Activated CD8-positive, alpha-beta memory T cell treated with anti-CD3 and anti-CD28 coated beads, Interleukin-2, amount 50 U/mL, for 1 hour (primary cell): Measurements from ENCODE around the gene ZNF280B.

Source experiments
- DNase-seq: peaks from one replicate; pipeline ENCODE4 v3.0.0-alpha.2; 2020; ENCODE audit errors: extremely low read depth

Gene ZNF280B, protein sequence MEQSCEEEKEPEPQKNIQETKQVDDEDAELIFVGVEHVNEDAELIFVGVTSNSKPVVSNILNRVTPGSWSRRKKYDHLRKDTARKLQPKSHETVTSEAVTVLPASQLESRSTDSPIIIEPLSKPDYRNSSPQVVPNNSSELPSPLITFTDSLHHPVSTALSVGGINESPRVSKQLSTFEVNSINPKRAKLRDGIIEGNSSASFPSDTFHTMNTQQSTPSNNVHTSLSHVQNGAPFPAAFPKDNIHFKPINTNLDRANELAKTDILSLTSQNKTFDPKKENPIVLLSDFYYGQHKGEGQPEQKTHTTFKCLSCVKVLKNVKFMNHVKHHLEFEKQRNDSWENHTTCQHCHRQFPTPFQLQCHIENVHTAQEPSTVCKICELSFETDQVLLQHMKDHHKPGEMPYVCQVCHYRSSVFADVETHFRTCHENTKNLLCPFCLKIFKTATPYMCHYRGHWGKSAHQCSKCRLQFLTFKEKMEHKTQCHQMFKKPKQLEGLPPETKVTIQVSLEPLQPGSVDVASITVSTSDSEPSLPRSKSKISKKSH

DNA sequence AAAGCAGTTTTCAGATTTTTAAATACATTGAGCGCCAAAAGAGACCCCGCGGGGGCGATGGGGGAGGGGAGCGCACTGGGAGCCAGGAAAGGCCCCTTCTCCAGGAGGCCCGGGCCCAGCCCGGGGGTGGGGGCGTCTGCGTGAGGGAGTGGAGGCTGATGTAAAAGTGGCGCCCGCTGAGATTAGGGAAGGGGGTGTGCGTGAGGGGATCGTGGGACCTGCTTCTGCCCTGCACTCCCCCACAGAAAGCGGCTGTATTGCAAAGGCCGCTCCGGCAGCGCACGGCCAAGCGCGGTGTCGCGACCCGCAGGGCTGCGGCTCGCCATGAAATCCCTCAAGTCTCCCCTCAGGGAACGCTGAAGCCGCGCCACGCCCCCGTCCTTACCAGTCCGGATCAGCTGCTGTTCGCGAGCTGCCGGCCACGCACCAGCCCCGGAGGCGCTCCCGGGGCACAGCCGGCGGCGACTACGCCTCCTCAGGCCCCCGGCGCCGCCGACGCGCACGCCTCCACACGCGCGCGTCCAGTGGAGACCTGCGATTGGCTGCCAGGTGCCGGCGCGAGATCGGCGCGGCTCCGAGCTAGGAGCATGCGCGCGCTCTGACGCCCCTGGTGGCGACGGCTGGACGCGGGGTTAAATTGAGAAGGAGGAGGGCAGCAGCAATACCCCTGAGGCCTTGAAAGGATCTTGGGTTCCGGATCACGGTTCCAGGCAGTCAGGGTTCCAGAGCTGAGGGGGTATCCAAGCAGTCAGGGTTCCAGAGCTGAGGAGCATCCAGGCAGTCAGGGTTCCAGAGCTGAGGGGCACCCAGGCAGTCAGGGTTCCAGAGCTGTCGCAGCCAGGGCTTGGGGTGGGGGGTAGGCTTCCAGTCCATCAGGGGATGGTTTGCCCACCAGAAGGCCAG, at the start of gene ZNF280B:
TSS of gene ZNF280B (minus strand) at position 469 of the 903 bp plus-strand sequence. CDS start 19,344 bp downstream, outside the sequence.
- DNase-seq: peak; percentile 32

DNA sequence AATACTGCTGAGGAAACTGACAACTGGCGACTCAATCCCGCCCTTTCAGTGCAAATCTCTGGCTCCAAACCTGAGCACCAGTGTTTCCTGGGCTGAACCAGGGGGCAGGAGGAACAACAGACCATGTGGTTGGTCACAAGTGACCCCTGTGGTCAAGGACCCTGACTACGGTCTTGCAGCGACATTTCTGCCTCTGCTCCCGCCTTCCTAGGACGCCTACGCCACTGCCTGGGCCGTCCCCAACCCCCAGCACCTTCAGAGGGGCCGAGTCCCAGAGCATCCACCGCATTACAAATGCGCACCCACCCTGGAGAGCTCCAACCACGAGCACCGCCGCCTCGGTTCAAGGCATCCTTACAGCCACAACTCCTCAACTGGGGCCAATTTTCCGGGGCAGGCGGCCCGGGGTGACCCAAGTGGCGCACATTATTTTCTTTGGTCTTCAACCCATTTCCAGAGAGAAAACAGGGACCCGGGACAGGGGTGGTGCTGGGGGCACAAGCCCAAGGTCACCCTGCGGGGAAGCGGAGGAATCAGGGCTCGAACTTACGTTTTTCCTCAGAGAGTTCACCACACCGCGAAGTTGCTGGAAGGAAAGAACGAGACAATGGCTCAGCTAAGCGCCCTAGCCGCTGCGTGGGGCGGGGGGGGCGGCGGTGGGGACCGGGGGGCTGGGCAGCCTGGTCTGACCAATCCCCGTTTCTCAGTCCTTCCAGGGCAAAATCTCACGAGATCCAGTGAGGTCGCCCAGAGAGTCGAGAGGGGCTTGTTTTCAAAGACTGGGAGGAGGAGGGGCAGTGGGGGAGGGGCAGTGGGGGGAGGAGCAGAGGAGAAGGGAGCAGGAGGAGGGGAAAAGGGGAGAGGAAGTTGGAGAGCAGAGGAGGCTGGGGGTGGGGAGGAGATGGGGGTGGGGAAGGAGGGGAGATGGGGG, 48.7 kb upstream of the ZNF280B start:
- DNase-seq: no peak

DNA sequence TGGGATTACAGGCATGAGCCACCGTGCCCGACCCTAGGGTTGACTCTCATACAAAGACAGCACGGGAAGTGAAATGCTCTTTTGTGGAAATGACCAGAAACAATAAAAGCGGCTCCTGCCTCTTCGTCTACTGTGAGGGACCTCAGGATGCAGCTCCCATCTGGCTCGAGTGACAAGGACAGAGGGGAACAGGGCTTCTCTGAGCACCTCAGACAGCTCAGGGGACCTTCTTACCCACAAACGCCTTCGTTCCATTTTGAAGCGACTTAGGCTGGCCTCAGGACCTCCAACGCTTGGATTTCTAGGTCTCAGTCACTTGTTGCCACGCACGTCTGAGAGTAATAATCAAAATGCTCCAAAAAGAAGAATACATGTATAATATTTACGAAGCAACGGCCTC, 48.0 kb upstream of the ZNF280B start:
- no peak for DNase-seq

DNA sequence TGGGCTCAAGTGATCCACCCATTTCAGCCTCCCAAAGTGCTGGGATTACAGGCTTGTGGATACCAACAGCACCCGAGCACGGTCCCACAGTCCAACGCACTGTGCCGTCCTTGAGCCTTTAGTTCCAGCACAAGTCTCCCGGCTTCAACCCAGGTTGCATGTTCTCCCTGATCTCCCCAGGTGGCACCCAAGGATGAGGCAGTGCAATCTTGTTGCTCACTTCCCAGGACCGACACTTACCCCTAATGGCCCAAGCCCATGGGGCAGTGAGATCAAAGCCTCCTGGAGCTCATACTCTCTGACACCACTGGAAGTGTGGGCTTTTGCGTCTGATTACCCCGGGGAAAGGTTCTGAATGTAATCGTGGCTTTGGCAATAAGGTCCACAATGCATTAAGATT, 47.1 kb upstream of the ZNF280B start:
- no peak for DNase-seq

DNA sequence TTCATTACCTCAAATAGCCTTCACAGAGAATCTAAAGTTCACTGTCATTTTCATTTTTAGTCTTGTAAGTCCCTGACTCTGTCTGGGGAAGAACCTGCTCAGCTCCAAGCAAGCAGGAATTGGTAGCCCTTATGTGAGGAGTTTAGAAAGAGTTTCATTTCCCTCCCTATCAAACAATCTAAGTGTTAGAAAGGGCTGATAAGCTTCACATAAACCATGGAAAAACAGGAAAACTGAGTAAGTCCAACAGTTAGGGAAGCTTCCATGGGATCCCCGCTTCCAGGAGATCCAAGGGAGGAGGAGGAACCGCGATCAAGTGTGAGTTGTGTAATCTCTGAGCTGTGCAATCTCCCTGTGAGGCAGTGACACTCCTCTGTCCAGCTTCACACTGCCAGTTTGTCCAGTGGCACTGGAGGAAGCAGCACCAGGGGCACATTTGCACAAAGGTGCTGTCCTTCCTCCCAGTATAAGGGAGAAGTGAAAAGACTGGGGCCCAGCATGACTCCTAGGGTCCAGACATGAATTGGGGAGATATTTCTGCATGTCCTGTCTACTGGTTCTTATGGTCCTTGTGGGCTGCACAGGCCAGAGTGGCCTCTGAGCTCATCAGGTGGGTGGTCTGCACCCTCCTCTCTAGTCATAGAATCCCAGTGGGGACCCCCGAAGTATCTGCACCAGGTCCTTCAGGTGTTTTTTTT, 46.2 kb upstream of the ZNF280B start:
- no peak for DNase-seq

DNA sequence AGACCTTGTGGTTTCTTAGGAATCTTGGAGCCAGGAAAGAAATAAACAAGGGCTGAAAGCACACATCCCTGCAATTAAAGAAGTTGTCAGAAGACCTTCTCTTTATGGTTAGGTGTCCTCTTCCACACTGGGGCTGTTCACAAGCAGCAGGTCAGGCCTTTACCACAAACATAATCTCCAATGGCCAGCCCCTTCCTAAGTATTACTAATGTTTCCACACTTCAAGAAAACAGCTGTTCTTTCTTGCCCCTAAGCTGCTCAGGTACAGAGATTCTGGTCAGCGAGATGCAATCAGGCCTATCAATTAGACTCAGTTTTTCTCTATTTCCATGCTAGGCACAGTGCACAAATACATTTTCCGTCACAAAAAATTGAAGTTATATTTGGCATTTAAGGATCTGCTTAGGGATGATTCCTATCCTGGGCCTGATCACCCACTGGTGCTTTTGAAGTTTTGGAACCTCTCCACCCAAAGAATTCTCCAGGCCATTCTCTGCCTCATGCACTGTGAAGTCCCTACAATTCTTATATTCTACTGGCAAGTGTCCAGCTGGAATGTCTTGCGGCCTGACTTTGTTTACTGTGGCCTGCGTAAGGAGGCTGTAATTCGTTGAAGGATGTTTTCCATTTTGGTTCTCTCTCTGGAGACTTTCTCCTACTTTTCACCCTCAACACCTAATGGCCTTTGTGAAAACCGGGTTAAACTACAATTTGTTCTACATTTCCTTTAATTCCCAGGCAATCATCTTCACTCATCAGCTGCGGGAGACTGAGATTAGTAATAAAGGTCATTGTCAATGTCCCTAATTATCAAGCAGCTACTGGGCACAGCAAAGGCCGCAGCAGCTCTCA, 45.4 kb upstream of the ZNF280B start:
- no peak for DNase-seq

DNA sequence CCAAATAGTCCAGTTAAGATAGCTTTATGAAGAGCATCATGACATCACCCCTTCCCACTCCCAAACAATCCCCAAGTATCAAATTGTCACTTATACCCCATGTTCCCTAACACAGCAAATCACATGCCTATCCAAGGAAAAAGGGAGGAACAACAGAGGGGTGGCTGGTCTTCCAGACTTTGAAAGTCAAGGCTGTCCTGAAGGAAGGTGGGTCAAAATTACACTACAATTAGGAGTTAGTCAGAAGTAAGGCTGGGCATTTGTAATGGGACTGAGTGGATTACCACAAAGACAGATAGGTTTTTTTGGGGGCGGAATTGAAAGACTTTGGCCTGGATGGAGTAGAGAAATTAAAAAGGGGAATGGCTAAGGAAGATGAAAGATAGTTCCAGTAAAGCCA, 44.6 kb upstream of the ZNF280B start:
- DNase-seq: no peak

DNA sequence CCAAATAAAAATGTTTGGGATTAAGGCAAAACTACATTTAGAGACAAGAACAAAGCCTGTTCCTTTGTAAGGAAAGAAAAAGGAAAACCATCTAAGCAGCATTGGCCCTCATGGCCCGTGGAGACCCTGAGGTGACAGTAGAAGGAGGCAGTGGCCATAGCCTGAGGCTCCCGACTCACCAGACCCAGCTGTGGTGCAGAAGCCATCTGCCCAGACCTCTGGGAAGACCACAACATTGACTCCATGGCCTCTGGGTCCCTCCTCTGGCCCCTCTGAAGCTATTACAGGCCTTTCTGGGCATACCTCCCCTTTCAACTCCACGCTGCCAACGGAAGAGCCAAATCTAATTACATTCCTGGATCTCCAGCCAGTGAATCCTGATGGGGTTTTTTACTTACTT, 44.1 kb upstream of the ZNF280B start:
- DNase-seq: no peak

DNA sequence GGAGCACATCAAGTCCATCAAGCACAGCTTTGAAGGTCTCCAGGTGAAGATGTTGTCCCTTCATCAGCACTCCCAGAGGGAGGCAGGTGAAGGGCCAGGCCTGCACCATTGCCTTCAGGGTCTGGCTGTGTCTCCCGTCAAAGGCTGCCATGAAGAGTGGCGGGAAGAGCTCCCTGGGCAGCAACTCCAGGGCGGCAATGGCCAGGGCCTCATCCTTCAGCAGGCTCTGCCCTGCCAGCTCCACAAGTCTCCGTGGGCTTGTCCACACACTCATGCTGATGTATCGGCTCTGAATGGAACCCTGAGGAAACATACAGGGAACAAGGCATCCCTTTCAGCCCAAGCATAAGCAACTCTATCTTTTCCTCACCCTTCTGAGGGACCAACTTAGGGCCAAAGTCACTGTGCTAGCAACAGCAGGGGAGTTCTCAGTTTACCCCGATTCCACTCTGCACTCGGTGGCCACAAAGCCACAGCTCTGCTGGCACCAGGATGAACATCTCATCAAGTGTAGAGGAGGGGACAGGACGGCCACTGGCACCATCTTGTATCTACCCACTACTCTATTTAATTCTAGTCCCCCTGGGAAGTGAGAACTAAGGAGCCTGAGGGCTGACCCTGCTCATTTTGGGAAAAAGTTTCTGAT, 42.4 kb upstream of the ZNF280B start:
- DNase-seq: no peak

DNA sequence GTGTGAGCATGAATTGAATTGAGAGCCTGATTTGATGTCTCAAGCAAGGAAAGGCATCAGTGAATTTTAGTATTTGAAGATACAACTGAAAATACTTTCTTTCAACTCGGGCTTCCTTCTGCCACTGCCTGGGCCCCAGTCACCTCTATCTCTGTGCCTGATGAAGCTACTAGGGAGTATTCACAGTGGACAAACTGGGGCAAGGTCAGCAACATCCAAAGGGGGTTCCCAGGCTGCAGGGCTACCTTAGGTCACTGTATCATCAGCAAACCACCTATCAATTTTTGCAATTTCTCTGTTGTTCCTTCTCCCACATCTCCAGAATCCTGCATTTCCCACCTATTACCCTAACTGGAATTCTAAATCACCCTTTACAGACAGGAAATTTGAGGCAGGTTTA, 40.4 kb upstream of the ZNF280B start:
- DNase-seq: no peak

DNA sequence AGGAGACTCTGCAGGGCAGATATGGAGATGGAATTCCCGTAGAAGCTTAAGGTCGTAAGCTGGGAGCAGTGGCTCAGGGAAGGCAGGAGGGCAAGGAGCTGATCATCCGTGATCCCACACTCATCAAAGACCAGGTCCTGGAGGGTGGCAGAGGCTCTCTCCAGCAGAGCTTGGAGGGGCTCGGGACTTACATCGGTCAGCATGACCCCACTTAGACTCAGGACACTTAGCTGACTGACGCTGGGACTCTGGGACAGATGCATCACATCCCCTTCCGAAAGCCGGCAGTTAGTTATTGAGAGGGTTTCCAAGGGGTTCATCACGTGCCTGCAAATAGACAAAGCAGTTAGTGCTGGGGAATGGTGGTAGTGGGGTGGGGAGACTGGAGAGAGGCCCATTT, 39.8 kb upstream of the ZNF280B start:
- DNase-seq: no peak

DNA sequence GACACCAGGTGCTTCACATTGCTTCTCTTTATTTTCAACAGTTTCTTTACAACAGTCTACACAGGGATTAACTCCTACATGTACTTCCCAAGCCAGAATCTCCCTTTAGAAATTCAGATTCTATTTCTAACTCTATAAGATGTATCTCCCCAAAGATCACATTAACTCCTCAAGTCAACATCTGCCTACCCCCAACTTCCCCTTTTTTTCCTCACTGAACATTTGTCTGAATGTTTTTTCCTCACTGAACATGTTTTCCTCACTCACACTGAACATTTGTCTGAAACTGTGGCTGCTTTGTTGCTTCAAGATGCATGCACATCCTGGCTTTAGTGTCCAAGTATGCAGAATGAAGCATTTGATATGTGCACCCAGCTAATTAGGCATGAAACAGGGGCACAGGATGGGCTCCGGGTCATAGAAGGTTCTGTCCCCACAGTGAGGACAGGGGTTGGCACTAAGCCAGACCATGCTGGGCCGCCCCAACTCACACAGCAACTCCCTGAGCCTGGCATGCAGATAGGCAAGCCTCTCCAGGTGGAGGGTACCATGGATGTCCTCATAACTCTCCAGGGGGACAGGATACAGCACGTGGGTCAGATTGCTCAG, 39.3 kb upstream of the ZNF280B start:
- DNase-seq: no peak

DNA sequence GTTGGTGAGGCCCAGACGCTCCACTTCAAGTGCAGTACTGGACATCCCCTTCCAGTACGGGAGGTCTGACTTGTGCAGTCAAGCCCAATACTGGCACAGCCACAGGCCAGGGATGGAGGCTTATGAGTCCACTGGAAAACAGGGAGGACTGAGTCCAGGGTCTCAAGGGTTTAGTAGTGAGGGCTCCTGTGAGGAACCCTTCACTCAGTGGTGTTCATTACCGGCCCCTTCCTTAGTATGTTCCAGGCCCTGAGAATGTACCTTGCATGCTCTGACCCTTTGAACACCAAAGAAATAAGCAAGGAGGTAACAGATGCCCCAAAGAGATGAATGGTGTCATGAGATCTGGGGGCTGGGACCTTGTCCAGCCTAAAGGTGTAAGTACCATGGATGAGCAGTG, 38.7 kb upstream of the ZNF280B start:
- DNase-seq: no peak

DNA sequence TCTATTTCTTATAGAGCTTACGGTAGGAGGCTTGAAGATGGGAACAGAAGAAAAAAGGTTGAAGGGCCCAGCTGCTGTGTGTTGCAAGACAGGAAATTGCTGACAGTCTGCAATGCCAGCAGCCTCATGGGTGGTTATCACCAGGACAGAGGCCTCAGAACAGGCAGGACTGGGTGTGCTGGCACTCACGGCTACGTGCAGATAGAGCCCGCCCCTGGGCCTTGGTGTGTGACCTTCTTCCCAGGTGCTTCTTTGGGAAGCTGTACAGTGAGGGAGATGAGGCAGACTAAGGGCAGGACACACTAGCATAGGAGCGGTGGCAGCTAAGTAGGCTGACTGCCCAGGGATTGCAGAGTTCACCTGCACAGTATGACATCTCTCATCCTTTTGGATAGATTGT, 37.9 kb upstream of the ZNF280B start:
- no peak for DNase-seq

DNA sequence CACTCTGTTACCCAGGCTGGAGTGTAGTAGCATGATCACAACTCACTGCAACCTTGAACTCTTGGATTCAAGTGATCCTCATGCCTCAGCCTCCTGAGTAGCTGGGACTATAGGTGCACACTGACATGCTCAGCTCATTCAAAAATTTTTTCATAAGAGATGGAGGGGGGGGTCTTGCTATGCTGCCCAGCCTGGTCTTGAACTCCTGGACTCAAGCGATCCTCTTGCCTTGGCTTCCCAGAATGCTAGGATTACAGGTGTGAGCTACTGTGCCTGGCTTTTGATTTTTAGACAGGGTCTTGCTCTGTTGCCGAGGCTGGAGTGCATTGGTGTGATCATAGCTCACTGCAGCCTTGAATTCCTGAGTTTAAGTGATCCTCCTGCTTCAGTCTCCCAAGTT, 36.5 kb upstream of the ZNF280B start:
- no peak for DNase-seq

DNA sequence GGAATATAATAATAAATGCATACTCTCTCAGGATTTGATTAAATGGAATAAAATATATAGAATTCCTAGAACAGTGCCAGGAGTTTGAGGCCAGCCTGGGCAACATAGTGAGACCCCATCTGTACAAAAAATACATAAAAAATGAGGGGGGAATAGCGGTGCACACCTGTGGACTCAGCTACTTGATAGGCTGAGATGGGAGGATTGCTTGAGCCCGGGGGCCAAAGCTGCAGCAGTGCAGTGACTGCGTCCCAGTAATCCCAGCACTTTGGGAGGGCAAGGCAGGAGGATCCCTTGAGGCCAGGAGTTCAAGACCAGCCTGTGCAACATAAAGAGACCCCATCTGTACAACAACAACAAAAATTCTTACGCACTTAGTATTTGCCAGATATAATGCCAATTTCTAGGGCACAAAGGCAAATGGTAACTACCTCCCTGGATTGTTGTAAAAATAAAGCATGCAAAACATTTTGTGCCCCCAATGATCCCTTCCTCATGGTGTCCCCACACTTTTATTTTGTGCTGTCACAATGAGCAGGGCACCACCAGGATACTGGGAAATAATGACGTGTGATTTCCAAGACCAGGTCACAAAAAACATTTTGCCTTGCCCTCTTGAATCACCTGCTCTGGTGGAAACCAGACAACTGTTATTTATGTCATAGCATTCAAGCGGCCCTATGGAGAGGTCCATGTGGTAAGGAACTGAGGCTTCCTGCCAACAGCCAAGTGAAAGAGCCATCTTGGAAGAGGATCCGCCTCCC, 29.9 kb upstream of the ZNF280B start:
- no peak for DNase-seq

DNA sequence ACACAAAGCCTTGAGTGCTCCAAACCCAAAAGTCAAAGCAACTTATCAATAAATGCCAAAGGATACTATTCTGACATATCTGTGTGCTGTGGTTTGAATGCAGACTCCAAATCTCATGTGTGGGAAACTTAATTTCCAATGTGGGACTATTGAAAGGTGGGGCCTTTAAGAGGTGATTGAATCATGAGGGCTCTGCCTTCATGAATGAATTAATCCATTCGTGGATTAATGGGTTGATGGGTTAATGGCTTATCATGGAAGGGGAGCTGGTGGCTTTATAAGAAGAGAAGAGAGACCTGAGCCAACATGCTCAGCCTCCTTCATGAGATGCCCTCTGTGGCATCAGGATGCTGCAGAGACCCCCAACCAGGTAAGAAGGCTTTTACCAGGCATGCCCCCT, 28.4 kb upstream of the ZNF280B start:
- no peak for DNase-seq

DNA sequence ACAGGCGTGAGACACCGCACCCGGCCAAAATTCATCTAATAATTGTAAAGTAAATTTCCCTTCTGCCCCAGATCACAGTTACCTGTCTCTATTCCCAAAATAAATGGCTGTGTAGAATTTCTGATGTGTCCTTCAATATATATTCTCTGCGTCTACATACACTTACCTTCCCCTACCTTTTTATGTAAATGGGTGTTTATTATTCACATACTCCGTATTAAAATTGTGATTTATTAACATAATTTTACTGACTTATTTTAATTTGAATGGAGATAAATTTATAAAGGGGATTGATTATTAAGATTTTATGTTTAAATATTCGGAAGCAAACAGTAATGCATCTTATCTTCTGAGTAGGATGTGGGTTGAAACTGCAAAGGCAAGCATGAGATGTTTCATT, 28.0 kb upstream of the ZNF280B start:
- no peak for DNase-seq
